Measurements from ENCODE around the gene INHBA. TPM values are rescaled to one million over a fixed set of nuclear protein-coding genes. Genes with fewer than 3 reads are reported as not detected.

INHBA gene
- total RNA-seq (2012; rRNA removed), result 3.5 and 9.4 TPM in 2 replicates

GRCh38 chr7:41702635-41703371 lies at the start of gene INHBA:
Gene INHBA, minus strand, starts transcription at chr7:41703090. Its CDS starts 2,716 bp downstream, at chr7:41700374.
- Histone ChIP-seq H3K36me3 (ENCODE audit: insufficient read depth, low read length) (peaks cover 8% of the 10 kb centered on the region), H3K27me3 (ENCODE audit: control insufficient read depth, insufficient read depth, low read length) (no peaks in the 10 kb centered on the region), H3K9ac (ENCODE audit: low read depth, low read length) (peak within 1 kb of the TSS; percentile 97), H3K9me3 (replicated peaks; ENCODE audit: low read length) (no peaks in the 10 kb centered on the region), H3K4me3 (ENCODE audit: low read length) (peak within 1 kb of the TSS; percentile 81), H3K4me1 (ENCODE audit: control insufficient read depth, insufficient read depth, low read length) (peaks cover 38% of the 10 kb centered on the region), H3K4me2 (ENCODE audit: low read length) (peak within 1 kb of the TSS; percentile 91)

- Histone ChIP-seq H3K4me2 (ENCODE audit: low read length) (no peak overlapping the region), H3K9ac (ENCODE audit: low read depth, low read length) (no peak overlapping the region), H3K27me3 (ENCODE audit: control insufficient read depth, insufficient read depth, low read length) (no peaks in the 10 kb centered on the region)
Observed at GRCh38 chr7:41752615-41753014, 49.7 kb upstream of the INHBA start.

GRCh38 chr7:41750661-41751540 lies 48.0 kb upstream of the INHBA start:
- Histone ChIP-seq H3K4me2 (ENCODE audit: low read length) (no peak overlapping the region), H3K27me3 (ENCODE audit: control insufficient read depth, insufficient read depth, low read length) (no peaks in the 10 kb centered on the region), H3K4me3 (ENCODE audit: low read length) (no peak overlapping the region), H3K9ac (ENCODE audit: low read depth, low read length) (no peak overlapping the region), H3K9me3 (replicated peaks; ENCODE audit: low read length) (no peaks in the 10 kb centered on the region), H3K36me3 (ENCODE audit: insufficient read depth, low read length) (no peaks in the 10 kb centered on the region), H3K4me1 (ENCODE audit: control insufficient read depth, insufficient read depth, low read length) (no peaks in the 10 kb centered on the region)

More at GRCh38 chr7:41752615-41753014, 49.7 kb upstream of the INHBA start:
- Histone ChIP-seq H3K36me3 (ENCODE audit: insufficient read depth, low read length) (no peaks in the 10 kb centered on the region), H3K9me3 (replicated peaks; ENCODE audit: low read length) (no peaks in the 10 kb centered on the region), H3K4me3 (ENCODE audit: low read length) (no peak overlapping the region), H3K4me1 (ENCODE audit: control insufficient read depth, insufficient read depth, low read length) (no peaks in the 10 kb centered on the region)

- Histone ChIP-seq H3K4me2 (ENCODE audit: low read length) (no peak overlapping the region), H3K4me1 (ENCODE audit: control insufficient read depth, insufficient read depth, low read length) (no peaks in the 10 kb centered on the region), H3K9ac (ENCODE audit: low read depth, low read length) (no peak overlapping the region), H3K27me3 (ENCODE audit: control insufficient read depth, insufficient read depth, low read length) (no peaks in the 10 kb centered on the region), H3K9me3 (replicated peaks; ENCODE audit: low read length) (no peaks in the 10 kb centered on the region), H3K4me3 (ENCODE audit: low read length) (no peak overlapping the region), H3K36me3 (ENCODE audit: insufficient read depth, low read length) (no peaks in the 10 kb centered on the region)
Observed at GRCh38 chr7:41747961-41748360, 45.1 kb upstream of the INHBA start.

GRCh38 chr7:41745451-41745850 lies 42.6 kb upstream of the INHBA start:
- Histone ChIP-seq H3K4me3 (ENCODE audit: low read length) (no peak overlapping the region), H3K27me3 (ENCODE audit: control insufficient read depth, insufficient read depth, low read length) (no peaks in the 10 kb centered on the region), H3K4me2 (ENCODE audit: low read length) (no peak overlapping the region), H3K4me1 (ENCODE audit: control insufficient read depth, insufficient read depth, low read length) (no peaks in the 10 kb centered on the region), H3K36me3 (ENCODE audit: insufficient read depth, low read length) (no peaks in the 10 kb centered on the region), H3K9me3 (replicated peaks; ENCODE audit: low read length) (peaks cover 7% of the 10 kb centered on the region), H3K9ac (ENCODE audit: low read depth, low read length) (no peak overlapping the region)

- H3K4me2 ChIP-seq (ENCODE audit: low read length), result no peak overlapping the region
- no peaks in the 10 kb centered on the region for H3K36me3 ChIP-seq (ENCODE audit: insufficient read depth, low read length)
- no peaks in the 10 kb centered on the region for H3K27me3 ChIP-seq (ENCODE audit: control insufficient read depth, insufficient read depth, low read length)
- H3K9ac ChIP-seq (ENCODE audit: low read depth, low read length), result no peak overlapping the region
- no peaks in the 10 kb centered on the region for H3K4me1 ChIP-seq (ENCODE audit: control insufficient read depth, insufficient read depth, low read length)
- H3K9me3 ChIP-seq (replicated peaks; ENCODE audit: low read length), result peaks cover 7% of the 10 kb centered on the region
- H3K4me3 ChIP-seq (ENCODE audit: low read length), result no peak overlapping the region
Observed at GRCh38 chr7:41744161-41744560, 41.3 kb upstream of the INHBA start.

- no peaks in the 10 kb centered on the region for H3K36me3 ChIP-seq (ENCODE audit: insufficient read depth, low read length)
- H3K4me3 ChIP-seq (ENCODE audit: low read length), result no peak overlapping the region
- no peaks in the 10 kb centered on the region for H3K4me1 ChIP-seq (ENCODE audit: control insufficient read depth, insufficient read depth, low read length)
- H3K27me3 ChIP-seq (ENCODE audit: control insufficient read depth, insufficient read depth, low read length), result no peaks in the 10 kb centered on the region
- H3K4me2 ChIP-seq (ENCODE audit: low read length), result no peak overlapping the region
- peaks cover 7% of the 10 kb centered on the region for H3K9me3 ChIP-seq (replicated peaks; ENCODE audit: low read length)
- H3K9ac ChIP-seq (ENCODE audit: low read depth, low read length), result no peak overlapping the region
Observed at GRCh38 chr7:41742401-41743020, 39.6 kb upstream of the INHBA start.

- no peak overlapping the region for H3K4me2 ChIP-seq (ENCODE audit: low read length)
- no peaks in the 10 kb centered on the region for H3K27me3 ChIP-seq (ENCODE audit: control insufficient read depth, insufficient read depth, low read length)
- no peaks in the 10 kb centered on the region for H3K4me1 ChIP-seq (ENCODE audit: control insufficient read depth, insufficient read depth, low read length)
- no peak overlapping the region for H3K4me3 ChIP-seq (ENCODE audit: low read length)
- H3K36me3 ChIP-seq (ENCODE audit: insufficient read depth, low read length), result no peaks in the 10 kb centered on the region
- peaks cover 7% of the 10 kb centered on the region for H3K9me3 ChIP-seq (replicated peaks; ENCODE audit: low read length)
- no peak overlapping the region for H3K9ac ChIP-seq (ENCODE audit: low read depth, low read length)
Observed at GRCh38 chr7:41738806-41739205, 35.9 kb upstream of the INHBA start.

- Histone ChIP-seq H3K9me3 (replicated peaks; ENCODE audit: low read length) (peaks cover 7% of the 10 kb centered on the region), H3K4me1 (ENCODE audit: control insufficient read depth, insufficient read depth, low read length) (no peaks in the 10 kb centered on the region), H3K4me3 (ENCODE audit: low read length) (no peak overlapping the region), H3K27me3 (ENCODE audit: control insufficient read depth, insufficient read depth, low read length) (no peaks in the 10 kb centered on the region), H3K9ac (ENCODE audit: low read depth, low read length) (no peak overlapping the region), H3K36me3 (ENCODE audit: insufficient read depth, low read length) (no peaks in the 10 kb centered on the region), H3K4me2 (ENCODE audit: low read length) (no peak overlapping the region)
Observed at GRCh38 chr7:41738336-41738735, 35.4 kb upstream of the INHBA start.

- Histone ChIP-seq H3K36me3 (ENCODE audit: insufficient read depth, low read length) (no peaks in the 10 kb centered on the region), H3K27me3 (ENCODE audit: control insufficient read depth, insufficient read depth, low read length) (no peaks in the 10 kb centered on the region), H3K4me1 (ENCODE audit: control insufficient read depth, insufficient read depth, low read length) (no peaks in the 10 kb centered on the region), H3K4me3 (ENCODE audit: low read length) (no peak overlapping the region), H3K4me2 (ENCODE audit: low read length) (no peak overlapping the region), H3K9me3 (replicated peaks; ENCODE audit: low read length) (no peaks in the 10 kb centered on the region), H3K9ac (ENCODE audit: low read depth, low read length) (no peak overlapping the region)
Observed at GRCh38 chr7:41735206-41735605, 32.3 kb upstream of the INHBA start.

- H3K4me1 ChIP-seq (ENCODE audit: control insufficient read depth, insufficient read depth, low read length), result no peaks in the 10 kb centered on the region
- no peaks in the 10 kb centered on the region for H3K27me3 ChIP-seq (ENCODE audit: control insufficient read depth, insufficient read depth, low read length)
- H3K4me3 ChIP-seq (ENCODE audit: low read length), result no peak overlapping the region
- H3K36me3 ChIP-seq (ENCODE audit: insufficient read depth, low read length), result no peaks in the 10 kb centered on the region
- no peak overlapping the region for H3K9ac ChIP-seq (ENCODE audit: low read depth, low read length)
- no peak overlapping the region for H3K4me2 ChIP-seq (ENCODE audit: low read length)
- no peaks in the 10 kb centered on the region for H3K9me3 ChIP-seq (replicated peaks; ENCODE audit: low read length)
Observed at GRCh38 chr7:41732843-41733306, 30.0 kb upstream of the INHBA start.

Data from skeletal muscle satellite cell (primary cell).